ENCODE data around the gene PITPNC1.

PITPNC1 gene

DNA sequence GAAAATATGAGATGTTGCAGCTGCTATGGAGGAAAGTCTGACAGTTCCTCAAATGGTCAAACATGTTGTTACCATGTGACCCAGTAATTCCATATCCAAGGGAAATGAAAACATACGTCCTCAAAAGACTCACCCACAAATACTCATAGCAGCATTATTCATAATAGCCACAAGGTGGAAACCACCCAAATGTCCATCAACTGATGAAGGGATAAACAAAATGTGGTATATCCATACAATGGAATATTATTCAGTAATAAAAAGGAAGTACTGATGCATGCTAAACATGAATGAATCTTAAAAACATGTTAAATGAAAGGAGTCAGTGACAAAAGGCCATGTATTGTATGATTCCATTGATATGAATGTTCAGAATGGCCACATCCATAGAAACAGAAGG lies 140.2 kb downstream of the PITPNC1 start:
- DNase-seq, result no peak

DNA sequence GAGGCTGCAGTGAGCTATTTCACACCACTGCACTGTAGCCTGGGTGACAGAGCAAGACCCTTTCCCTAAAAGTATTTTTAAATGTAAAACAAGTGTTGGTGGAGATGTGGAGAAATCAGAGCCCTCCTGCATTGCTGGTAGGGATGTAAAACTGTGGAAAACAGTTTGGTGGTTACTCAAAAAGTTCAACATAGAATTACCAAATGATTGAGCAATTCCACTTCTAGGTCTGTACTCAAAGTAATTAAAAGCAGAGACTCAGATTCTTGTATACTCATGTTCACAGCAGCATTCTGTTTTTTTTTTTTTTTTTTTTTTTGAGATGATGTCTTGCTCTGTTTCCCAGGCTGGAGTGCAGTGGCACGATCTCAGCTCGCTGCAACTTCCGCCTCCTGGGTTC lies 141.8 kb downstream of the PITPNC1 start:
- no peak for DNase-seq

DNA sequence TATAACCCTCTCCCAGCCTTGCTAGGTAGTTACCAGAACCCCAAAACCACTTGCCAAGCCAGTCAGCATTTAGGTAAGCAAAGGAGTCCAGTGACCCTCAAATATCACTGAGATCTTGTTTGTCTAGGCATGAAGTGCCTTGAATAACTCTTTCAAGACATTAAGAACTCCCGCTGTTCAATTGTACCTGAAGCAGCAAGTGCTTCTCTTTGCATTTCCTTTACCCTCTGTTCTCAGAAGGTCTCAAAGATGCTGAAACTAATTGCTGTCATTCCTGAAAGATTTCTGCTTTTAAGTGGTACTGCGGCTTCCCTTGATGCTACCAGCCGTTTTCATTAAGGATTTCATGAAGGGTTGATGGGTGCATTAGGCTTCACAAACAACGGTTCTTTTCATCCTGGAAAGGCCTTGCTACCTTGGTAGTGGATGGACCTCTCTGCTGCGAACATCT lies 142.7 kb downstream of the PITPNC1 start:
- no peak for DNase-seq

DNA sequence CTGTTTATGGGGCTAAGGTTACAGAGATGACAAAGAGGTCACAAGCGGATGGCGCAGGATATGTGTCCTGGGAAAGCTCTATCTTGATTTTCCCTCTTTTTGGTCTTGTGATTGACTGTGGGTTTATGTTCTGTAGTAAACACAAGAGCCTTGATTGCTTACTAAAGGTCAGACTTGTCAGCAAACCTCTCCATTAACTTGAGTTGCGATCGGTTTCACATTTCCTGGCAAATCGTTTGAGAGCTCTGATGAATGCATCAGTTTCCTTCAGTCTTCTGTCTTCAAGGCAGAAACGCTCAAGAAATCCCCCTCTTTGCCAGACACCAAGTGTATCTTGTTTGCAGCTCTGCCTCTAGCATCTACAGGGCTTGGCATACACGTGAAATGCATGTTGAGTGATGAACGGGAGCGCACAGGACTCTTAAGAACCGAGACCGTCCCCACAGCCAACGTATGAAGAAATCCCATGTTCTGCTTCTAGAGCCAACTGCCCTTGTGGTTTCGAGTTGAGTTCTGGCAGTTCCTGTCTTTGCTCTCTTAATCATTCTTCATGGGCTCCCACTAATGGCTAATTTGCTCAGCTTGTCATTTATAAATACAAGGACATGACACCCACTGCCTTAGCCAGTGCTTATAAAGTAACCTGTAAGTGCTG lies 143.3 kb downstream of the PITPNC1 start:
- DNase-seq, result no peak

DNA sequence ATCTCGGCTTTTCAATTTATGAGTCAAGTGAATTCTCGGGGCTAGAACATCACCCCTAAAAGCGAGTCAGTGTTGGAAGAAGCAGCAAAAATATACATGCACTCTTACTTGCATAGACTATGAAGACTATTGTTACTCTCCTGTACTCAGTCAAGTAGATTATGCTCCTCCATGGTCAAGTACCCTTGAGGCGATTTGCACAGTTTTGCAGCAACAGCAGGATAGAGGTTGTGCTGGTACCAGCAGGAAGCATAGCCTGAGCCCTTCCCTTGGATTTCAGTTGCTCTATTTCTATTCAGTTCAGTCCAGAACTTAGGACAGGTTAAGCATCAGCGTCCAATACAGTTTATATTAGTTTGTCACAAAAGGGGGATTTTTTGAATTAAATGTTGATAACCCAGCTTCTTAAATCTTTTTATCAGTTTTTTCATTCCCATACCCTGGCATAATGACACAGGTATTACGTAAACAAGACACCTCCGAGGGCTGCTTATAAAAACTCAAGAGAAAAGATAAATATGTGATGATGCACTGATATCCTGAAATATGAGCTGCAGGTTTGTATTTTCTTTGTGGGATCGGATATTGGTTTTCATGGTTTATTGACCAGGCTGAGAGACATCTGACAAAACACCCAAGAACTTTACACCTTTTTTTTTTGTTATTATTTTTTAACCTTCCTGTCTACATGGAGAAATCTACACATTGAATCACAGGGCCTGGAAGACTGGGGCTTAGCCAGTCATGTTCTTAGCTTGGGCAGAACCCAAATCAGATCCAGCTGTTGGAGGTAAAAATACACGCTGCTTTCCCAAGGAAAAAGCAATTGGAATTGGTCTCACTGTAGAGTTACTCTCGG lies 144.1 kb downstream of the PITPNC1 start:
- no peak for DNase-seq

DNA sequence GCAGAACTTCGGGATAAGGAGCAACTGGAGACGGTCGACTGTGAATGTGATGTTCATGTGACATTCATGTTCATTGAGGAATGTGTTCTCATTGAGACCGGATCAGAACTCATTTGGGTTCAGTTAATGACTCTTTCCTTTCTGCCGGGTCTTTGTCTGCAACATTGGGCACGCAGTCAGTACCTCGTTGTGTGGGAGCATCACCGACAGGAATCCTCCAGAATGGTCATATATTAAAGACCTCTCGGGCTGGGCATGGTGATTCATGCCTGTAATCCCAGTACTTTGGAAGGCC lies 144.6 kb downstream of the PITPNC1 start:
- DNase-seq, result no peak

DNA sequence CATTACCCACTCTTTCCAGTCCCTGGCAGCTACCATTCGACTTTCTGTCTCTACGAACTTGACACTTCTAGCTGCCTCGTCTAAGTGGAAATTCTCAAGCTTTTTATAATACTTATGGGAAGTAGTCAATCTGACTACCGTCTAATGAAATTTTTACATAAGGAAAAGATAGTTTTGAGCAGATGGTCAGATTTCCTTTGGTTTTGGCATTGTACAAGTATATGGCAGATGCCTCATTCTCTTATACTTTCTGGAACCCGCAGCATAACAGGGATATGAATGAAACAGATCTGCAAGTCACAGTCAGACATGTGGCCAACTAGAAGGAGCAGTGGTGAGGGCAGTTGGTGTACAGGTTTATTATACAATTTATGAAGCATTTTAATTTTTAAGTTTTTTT lies 146.0 kb downstream of the PITPNC1 start:
- DNase-seq, result no peak

DNA sequence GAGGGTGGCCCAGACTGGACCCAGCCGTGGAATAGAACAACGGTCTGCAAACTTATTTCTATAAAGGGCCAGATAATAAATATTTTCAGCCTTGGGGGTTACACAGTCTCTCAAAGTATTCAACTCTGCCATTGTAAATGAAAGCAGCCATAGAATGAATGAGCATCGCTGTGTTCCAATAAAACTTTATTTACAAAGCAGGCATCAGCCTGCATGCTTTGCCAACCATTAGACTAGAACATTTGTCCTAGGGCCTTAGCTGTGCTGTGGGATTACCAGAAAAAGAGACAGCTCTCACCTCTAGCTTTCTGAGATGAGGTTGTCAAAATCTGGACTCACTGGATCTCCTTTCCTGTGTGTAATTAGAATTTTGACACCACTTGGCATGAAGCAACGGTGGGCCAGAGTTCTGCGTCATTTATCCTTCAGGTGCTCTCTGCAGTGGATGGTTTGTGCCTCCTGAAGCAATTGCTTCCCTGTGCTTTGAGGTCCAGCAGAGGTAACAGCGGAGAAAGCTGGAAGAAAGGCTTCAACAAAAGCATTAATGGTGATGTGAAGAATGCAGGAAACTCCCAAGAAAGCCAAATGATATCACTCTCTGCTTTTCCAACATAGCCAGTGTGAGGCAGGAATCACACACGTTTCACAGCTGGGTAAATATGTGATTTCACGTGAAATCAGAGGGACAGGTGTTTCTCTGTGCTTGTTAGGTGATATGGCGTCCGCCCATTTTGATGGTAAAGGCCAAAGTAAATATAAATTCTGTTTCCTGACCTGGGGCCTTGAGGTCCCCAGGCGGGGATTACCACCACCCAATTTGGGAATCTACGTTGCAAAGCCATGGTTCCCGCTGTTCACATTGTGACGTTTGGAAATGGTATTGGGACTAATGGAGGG lies 148.4 kb downstream of the PITPNC1 start:
- no peak for DNase-seq

DNA sequence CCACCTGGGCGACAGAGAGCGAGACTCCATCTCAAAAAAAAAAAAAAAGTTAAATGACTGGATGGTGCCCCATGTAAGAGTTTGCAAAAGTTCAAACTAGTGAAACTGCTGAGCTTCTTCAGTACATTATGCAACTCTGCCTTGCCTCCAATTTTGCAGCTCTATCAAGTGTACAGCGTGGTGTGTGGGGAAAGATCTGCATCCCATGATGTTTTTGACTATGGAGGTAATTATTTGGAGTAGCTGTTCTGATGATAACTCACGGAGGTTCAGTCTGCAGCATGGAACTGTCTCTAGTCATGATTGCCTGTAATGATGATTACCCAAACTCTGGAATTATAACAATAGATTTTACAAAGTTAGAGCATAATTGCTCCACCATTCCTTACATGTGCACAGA lies 149.6 kb downstream of the PITPNC1 start:
- no peak for DNase-seq

DNA sequence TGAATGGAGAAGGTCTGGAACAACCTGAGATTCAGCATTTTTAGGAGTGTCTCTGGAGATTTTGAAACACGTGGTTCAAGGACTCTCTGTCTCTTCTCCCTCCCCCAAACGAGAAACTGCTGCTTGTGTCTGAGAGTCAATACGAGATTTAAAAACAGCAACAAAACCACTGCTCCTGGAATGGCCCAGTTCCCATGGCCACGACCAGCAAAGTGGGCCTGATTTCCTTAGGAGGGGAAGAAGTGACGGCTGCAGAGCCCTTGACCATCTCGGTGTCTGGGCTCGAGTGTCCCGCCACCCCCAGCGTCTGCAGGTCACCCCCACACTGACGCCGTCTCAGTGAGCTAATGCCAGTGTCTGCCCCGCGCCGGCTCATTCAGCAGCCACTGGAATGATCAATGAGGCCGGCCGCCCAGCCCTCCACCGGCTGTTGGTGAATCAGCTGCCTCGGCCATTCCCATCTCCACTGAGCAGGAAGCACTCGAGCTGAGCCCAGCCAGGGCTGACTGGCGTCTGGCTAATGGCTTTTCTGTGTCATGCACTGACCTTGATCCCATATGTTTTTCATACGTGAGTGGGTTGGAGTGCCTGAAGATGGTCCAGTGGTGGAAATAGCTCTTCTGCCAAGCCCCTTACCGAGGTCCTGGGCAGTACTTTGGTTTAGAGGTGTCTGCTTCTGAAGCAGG lies 151.8 kb downstream of the PITPNC1 start:
- no peak for DNase-seq

DNA sequence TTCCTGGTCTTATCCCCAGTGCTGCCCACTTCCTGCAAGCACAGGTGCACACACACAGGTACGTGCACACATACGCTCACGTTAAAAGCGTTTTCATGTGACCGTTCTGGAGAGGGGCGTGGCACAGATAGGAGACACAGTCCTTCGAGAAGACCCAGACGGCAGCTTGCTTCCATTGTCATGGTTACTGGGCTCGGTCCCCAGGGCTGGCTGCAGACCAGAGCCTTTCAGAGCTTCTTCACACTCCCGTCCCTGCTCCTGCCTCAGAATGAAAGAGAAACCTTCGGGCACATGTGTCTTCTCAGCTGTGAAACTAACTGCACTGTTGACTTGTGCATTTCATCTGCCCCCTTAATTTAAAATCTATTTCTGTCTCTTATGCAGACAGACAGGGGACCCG lies 154.2 kb downstream of the PITPNC1 start:
- no peak for DNase-seq

DNA sequence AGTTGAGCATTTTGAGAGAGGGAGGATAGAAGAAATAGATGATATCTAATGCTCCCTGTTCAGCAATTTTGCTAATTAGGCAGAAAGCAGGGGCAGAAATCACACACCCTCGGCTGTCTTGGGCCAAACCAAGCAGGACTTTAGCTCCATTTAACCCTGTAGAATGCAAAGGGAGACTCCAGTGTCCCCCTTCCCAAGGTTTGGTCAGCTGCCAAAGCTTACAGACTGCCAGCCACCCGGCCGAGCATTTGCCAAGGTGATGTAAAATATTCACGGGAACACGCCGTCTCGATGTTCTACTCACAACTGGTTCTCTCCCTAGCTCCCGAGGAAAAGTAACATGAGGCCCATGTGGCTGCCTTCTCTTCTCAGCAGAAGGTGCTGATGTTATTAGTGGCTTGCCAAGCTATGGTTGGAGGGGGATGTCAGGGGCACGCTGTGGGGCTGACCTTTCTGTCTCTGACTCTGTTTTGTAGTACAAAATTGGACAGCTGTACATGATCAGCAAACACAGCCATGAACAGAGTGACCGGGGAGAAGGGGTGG lies 155.3 kb downstream of the PITPNC1 start:
- no peak for DNase-seq

DNA sequence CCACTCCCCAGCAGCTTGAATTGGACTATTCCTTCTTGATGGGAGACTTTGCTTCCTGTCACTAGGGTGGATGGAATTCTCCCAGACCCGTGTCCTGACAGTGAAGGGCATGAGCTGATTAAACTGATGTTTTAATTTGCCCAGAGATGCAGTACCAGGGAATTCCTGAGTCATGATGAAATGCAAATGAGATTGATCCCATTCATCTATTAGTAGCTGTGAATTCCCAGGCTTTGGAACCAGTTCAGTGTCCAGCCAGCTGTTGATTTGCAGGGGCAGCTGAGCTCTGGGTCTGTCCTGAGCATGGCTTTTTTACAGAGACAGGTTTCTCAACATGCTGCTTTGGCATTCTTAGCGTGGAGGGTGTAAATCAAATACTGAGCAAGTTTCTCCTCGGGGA lies 157.9 kb downstream of the PITPNC1 start:
- no peak for DNase-seq

DNA sequence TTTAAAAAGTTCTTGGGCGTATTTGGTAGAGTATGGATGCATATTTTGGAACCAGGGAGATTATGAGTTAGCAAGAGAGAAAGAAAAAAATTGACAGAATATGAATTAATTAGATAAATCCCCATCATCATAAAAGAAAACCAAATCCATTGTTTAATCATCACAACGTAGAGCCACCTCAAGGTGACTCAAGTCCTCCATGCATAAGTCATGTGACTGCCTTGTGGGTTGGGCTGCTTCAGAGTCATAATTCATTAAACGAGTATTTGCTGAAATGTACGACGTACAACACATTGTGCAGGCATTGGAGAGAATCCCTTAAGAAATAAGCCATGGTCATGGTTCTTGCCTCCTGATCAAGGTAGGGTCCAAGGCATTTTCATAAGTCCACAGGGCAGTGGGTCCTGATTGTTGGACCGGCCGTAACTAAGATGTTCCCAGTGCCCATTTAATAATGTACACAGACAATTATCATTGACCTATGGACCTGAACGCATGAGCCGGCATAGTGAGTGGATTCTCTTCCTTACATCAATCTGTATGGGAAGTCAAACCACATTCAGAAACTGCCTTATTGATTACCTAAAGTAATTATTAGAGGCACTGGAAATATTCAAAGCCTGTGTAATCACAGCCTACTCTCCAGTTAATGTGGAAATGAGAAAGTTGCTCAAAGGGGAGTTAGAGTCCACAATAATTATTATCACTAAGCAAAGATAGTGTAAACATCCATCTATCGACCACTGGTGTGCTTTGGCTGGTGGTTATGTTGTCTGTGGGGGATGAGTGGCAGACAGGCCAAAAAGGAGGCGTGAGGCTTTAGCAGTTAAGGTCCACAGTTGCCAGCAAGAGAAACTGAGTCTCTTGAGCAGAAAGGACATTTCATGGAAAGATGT lies 165.4 kb downstream of the PITPNC1 start:
- no peak for DNase-seq

DNA sequence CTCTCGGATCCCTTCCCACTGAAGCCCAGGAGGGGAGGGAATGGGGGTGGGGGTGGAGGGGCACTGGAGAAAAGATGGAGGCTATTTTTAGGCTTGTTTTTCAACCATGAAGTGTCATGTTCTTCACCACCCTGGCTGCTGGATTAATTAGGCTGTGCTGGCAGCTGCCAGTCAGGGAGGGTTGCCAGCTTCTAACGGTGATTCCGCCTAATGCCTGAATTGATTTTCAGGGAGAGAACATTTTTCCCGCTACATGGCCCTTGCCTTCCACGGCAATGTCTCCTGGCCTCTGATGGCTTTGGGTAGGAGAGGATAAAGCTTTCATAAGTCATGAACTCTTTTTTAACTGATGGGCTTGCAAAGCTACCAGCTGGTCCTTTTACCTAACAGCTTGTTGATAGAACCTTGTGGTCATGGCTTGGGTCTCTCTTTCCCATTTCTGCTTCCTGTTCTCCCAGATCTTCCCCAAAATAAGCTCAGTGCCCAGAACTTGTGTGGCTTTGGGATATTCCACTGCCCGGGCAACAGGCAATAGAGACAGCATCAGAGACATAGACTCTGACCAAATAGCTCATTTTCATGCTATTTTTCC lies 167.4 kb downstream of the PITPNC1 start:
- no peak for DNase-seq

DNA sequence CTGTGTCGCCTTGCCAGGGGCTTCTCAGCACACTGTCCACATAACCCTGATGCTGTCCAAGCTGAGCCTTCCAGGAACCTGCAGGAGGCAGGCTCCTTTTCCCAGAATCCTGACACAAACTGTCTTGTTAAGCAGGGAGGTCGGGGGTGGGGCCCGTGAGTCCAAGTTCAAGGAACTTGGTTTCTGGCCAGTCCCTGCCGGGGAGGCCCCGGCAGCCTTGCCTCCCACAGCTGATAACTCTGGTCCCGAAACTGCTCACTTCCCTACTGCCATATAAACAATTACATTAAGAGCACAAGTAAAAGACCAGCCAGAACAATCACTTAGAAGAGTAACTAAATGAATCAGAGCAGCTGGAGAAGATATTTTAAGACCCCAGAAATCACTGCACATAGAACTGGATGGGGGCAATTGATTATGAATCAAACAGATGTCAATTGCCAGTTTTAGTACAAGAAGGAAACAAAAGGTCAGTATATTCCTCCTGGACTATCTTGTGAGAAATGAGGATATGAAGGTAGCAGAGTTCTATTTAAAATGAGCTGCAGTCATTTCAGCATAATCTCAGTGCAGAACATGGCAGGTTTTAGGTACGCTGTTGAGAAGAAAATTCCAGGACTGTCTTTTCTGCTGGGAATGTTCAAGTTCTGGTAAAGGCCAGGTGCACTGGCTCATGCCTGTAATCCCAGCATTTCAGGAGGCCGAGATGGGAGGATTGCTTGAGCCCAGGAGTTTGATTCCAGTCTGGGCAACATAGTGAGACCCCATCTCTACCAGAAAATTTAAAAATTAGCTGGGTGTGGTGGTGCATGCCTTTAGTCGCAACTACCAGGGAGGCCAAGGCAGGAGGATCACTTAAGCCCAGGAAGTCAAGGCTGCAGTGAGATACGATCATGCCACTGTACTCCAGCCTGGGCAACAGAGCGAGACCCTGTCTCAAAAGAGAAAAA lies 169.8 kb downstream of the PITPNC1 start:
- DNase-seq, result no peak

DNA sequence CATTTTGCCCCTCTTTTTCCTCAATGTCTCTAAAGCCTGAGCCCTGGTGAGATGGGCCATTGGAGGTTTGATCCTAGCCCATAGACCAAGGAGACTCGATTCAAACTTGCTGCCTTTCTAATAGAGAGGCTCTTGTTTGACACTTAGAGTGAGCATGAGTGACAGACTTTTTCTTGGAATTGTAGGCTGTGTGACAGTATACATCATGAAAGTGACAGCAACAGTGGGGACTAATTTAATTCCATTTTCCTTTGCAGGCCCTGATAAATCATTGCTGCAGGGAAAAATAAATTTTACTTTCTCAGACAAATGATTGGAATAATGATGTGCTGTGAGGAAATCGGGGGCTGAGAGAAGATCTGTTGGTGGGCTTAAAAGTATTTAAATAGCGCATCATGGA lies 171.6 kb downstream of the PITPNC1 start:
- DNase-seq, result no peak

DNA sequence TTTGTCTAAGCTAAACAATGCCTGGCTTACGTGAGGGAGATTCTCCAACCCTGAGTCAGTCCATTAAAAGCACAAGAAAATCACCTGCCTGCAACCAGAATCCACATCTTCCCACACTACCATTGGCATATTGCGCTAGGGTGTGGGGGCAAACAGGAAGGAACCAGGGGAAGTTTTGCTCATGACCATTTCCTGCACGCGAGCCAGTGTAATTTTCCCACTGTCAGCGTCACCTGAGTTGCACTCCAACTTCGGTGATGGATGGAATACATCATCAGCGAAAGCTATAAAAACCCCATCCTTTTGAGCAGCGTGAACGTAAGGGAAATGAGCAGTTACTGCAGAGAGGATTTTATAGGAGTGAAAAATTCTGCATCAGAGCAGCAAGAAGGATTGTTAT lies 172.7 kb downstream of the PITPNC1 start:
- no peak for DNase-seq

DNA sequence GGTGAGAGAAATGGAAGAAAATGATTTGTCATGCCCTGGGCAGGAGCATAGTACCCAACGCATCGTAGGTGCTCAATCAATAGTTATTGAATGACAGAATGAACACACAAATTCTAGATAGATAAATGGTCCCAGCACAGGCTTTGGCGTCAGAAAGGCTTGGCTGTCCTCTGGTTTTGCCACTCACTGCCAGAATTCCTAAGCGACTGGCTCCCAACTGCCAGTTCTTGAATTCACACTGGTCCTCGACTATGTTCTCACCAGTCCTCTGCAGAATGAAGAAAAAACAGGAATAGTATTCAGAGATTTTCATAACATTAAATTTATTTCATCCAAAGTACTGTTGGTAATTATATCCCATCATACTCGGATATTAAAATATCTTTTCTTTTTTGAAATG lies 177.6 kb downstream of the PITPNC1 start:
- DNase-seq, result no peak

DNA sequence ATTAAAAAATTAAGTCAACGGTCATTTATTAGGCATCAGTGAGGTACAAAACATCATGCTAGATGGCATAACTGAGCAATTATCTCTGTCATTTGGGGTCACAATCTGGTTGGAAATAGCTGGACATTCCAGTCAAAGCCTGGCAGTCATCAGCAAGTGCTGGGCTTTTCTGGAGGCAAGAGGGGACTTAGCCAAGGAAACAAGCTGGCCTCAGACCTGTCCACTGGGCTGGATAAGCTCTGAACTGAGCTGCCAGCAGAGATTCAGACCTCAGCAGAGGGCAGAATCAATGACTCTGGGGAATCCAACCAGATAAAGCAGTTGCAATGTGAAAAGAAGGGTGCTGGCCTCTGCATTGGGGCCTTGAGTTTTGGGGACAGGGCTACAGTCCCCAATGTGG lies 178.8 kb downstream of the PITPNC1 start:
- no peak for DNase-seq
